GM12874 (cell line): Measurements from ENCODE around the gene GTF2I.

Experiments
- CTCF ChIP-seq: IDR thresholded peaks from 2 replicates; pipeline ENCODE4 v1.5.1; 2011; ENCODE audit warnings: low read depth, mild to moderate bottlenecking, control low read depth, low read length, moderate library complexity; ENCODE audit not compliant: insufficient read depth

GTF2I gene

GRCh38 chr7:74661836-74662794 lies 4.6 kb downstream of the GTF2I start:
- 0 out of 2 replicates have a peak, but pooled peaks have one; percentile 17 for TF ChIP-seq CTCF

GRCh38 chr7:74665296-74665938 lies 7.9 kb downstream of the GTF2I start:
- no peak for TF ChIP-seq CTCF

DNA sequence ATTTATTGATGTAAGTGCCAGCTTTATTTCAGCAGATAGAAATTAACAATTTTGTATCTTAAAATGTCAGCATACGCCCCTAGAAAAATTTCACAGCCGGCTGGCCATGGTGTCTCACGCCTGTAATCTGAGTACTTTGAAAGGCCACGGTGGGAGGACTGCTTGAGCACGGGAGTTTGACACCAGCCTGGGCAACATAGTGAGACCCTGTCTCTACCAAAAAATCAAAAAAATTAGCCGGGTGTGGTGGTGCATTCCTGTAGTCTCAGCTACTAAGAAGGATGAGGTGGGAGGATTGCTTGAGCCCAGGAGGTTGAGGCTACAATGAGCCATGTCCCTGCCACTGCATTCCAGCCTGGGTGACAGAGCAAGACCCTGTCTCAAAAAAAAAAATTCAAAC lies 14.1 kb downstream of the GTF2I start:
- no peak for TF ChIP-seq CTCF

DNA sequence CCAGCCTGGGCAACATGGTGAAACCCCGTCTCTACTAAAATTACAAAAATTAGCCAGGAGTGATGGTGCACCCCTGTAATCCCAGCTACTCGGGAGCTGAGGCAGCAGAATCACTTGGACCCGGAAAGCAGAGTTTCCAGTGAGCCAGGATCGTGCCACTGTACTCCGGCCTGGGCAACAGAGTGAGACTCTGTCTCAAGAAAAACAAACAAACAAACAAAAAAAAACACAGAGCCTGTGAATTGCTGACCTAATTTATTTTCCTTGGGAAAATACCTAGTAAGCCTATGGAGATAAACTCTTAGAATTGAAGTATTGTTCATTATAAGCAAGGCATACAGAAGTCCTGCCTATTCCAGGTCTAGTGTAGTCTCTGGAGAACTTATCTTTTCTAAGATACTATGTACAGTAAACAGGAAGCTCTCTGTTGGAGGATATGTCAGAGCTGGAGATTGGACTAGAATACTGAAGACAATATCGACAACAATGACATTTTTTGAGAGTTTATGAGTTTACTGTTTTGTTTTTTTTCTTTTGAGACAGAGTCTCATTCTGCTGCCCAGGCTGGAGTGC lies 14.9 kb downstream of the GTF2I start:
- no peak for TF ChIP-seq CTCF

DNA sequence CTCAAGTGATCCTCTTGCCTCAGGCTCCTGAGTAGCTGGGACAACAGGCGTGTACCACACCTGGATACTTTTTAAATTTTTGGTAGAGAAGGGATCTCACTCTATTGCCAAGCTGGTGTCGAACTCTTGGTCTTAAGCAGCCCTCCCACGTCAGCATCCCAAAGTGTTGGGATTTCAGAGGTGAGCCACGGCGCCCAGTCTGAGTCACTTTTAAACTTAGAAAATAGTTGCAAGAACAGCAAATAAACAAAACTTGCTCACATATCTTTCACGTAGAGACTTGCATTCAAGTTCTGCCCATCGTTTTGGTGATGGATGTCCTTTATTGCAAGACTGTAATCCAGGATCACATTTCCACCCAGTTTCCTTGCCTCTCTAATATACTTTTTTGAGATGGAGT lies 16.6 kb downstream of the GTF2I start:
- no peak for TF ChIP-seq CTCF

GRCh38 chr7:74682829-74683228 lies 25.3 kb downstream of the GTF2I start:
- TF ChIP-seq CTCF = no peak

GRCh38 chr7:74683799-74684198 lies 26.3 kb downstream of the GTF2I start:
- no peak for TF ChIP-seq CTCF
